H9 (cell line): ENCODE measurements around the gene CDH20. TPM values are rescaled to one million over a fixed set of nuclear protein-coding genes. Genes with fewer than 3 reads are reported as not detected.

ENCODE experiments used
- DNase-seq: peaks from one replicate; pipeline ENCODE4 v3.0.0-alpha.2; 2017
- H2AFZ ChIP-seq: one replicate; pipeline ENCODE4 v1.6.1; 2013; ENCODE audit warnings: mild to moderate bottlenecking, low read length, control low read depth, moderate library complexity
- H2AK5ac ChIP-seq: 2 replicates; pipeline ENCODE4 v1.6.1; 2013; ENCODE audit warnings: low read length, control low read depth, mixed read lengths; ENCODE audit not compliant: insufficient read length
- H2BK120ac ChIP-seq: one replicate; pipeline ENCODE4 v1.6.1; 2013; ENCODE audit warnings: low read depth, mild to moderate bottlenecking, low read length, control low read depth, inconsistent platforms; ENCODE audit not compliant: poor library complexity, severe bottlenecking
- H2BK12ac ChIP-seq: 2 replicates; pipeline ENCODE4 v1.6.1; 2013; ENCODE audit warnings: low read length, control low read depth, mixed read lengths, low read depth; ENCODE audit not compliant: insufficient read length
- H2BK15ac ChIP-seq: 2 replicates; pipeline ENCODE4 v1.6.1; 2013; ENCODE audit warnings: low read depth, low read length, control low read depth
- H2BK20ac ChIP-seq: one replicate; pipeline ENCODE4 v1.6.1; 2013; ENCODE audit warnings: low read depth, mild to moderate bottlenecking, low read length, control low read depth, inconsistent platforms; ENCODE audit not compliant: poor library complexity, severe bottlenecking
- H2BK5ac ChIP-seq: 2 replicates; pipeline ENCODE4 v1.6.1; 2013; ENCODE audit warnings: low read length, control low read depth, mixed read lengths; ENCODE audit not compliant: insufficient read length
- H3K14ac ChIP-seq: 2 replicates; pipeline ENCODE4 v1.6.1; 2013; ENCODE audit warnings: low read length, control low read depth; ENCODE audit not compliant: insufficient read depth
- H3K18ac ChIP-seq: 2 replicates; pipeline ENCODE4 v1.6.1; 2013; ENCODE audit warnings: low read depth, mild to moderate bottlenecking, mixed read lengths, low read length, control low read depth; ENCODE audit not compliant: insufficient read length
- H3K23ac ChIP-seq: 2 replicates; pipeline ENCODE4 v1.6.1; 2013; ENCODE audit warnings: low read length, control low read depth, mixed read lengths, low read depth; ENCODE audit not compliant: insufficient read length
- H3K23me2 ChIP-seq: 2 replicates; pipeline ENCODE4 v1.6.1; 2013; ENCODE audit warnings: low read depth, mild to moderate bottlenecking, mixed read lengths, low read length, control low read depth; ENCODE audit not compliant: insufficient read length, poor library complexity, severe bottlenecking
- H3K27ac ChIP-seq: 2 replicates; pipeline ENCODE4 v1.5.1; 2013; ENCODE audit warnings: low read length, control low read depth, mixed read lengths, low read depth; ENCODE audit not compliant: insufficient read length
- H3K27me3 ChIP-seq: 2 replicates; pipeline ENCODE4 v1.6.1; 2013; ENCODE audit warnings: low read length, control low read depth, inconsistent platforms; ENCODE audit not compliant: insufficient read depth
- H3K4ac ChIP-seq: 2 replicates; pipeline ENCODE4 v1.6.1; 2013; ENCODE audit warnings: low read depth, mild to moderate bottlenecking, control low read depth, inconsistent platforms, low read length, moderate library complexity
- H3K4me1 ChIP-seq: 2 replicates; pipeline ENCODE4 v1.6.1; 2013; ENCODE audit warnings: low read length, control low read depth, inconsistent platforms; ENCODE audit not compliant: insufficient read depth
- H3K4me2 ChIP-seq: 2 replicates; pipeline ENCODE4 v1.6.1; 2013; ENCODE audit warnings: low read length, control low read depth, mixed read lengths; ENCODE audit not compliant: insufficient read length, insufficient read depth
- H3K56ac ChIP-seq: 2 replicates; pipeline ENCODE4 v1.6.1; 2013; ENCODE audit warnings: low read depth, mild to moderate bottlenecking, mixed read lengths, low read length, control low read depth; ENCODE audit not compliant: insufficient read length
- H3K79me1 ChIP-seq: 2 replicates; pipeline ENCODE4 v1.6.1; 2013; ENCODE audit warnings: low read depth, mild to moderate bottlenecking, moderate library complexity, low read length, control low read depth, inconsistent platforms; ENCODE audit not compliant: insufficient read depth, poor library complexity, severe bottlenecking
- H3K79me2 ChIP-seq: 2 replicates; pipeline ENCODE4 v1.6.1; 2013; ENCODE audit warnings: low read length, control low read depth, inconsistent platforms; ENCODE audit not compliant: insufficient read depth
- H3K9ac ChIP-seq: 2 replicates; pipeline ENCODE4 v1.6.1; 2013; ENCODE audit warnings: low read length, control low read depth, mixed read lengths; ENCODE audit not compliant: insufficient read length; ENCODE audit errors: extremely low read depth
- H3K9me3 ChIP-seq: one replicate; pipeline ENCODE4 v1.6.1; 2013; ENCODE audit warnings: low read depth, low read length, inconsistent platforms; ENCODE audit not compliant: control insufficient read depth
- H3T11ph ChIP-seq: one replicate; pipeline ENCODE4 v1.6.1; 2013; ENCODE audit warnings: mild to moderate bottlenecking, low read length, control low read depth, inconsistent platforms
- H4K20me1 ChIP-seq: one replicate; pipeline ENCODE4 v1.6.1; 2013; ENCODE audit not compliant: control insufficient read depth, insufficient read length, insufficient read depth
- H4K5ac ChIP-seq: 2 replicates; pipeline ENCODE4 v1.6.1; 2013; ENCODE audit warnings: low read depth, mild to moderate bottlenecking, mixed read lengths, low read length, control low read depth; ENCODE audit not compliant: insufficient read length
- H4K8ac ChIP-seq: replicated peaks from 2 replicates; pipeline ENCODE4 v1.6.1; 2013; ENCODE audit warnings: low read length, control low read depth, mixed read lengths, low read depth; ENCODE audit not compliant: insufficient read length
- H4K91ac ChIP-seq: 2 replicates; pipeline ENCODE4 v1.6.1; 2013; ENCODE audit warnings: low read depth, mild to moderate bottlenecking, moderate library complexity, mixed read lengths, low read length, control low read depth; ENCODE audit not compliant: insufficient read length
- H3K27ac Mint-ChIP-seq, 3 experiments: 2 replicates in 2 of 3; 3 replicates in 1 of 3; pipeline ENCODE4 v1.8.0; 2020 to 2021; ENCODE audit warnings: mixed read lengths in 3 of 3, mild to moderate bottlenecking in 1 of 3, moderate library complexity in 1 of 3
- H3K27me3 Mint-ChIP-seq: 2 replicates; pipeline ENCODE4 v1.8.0; 2021; ENCODE audit warnings: low read depth, mild to moderate bottlenecking, moderate library complexity, mixed read lengths
- H3K36me3 Mint-ChIP-seq, 3 experiments: 2 replicates in 2 of 3; 3 replicates in 1 of 3; pipeline ENCODE4 v1.8.0; 2020 to 2021; ENCODE audit warnings: low read depth in 3 of 3, mixed read lengths in 3 of 3; ENCODE audit not compliant: insufficient read depth in 1 of 3
- H3K4me1 Mint-ChIP-seq, 2 experiments: 2 replicates each; pipeline ENCODE4 v1.8.0; 2020; ENCODE audit warnings: mixed read lengths in 2 of 2
- H3K4me3 Mint-ChIP-seq, 2 experiments: 2 replicates in 1 of 2; 3 replicates in 1 of 2; pipeline ENCODE4 v1.8.0; 2020 to 2021; ENCODE audit warnings: mild to moderate bottlenecking in 2 of 2, mixed read lengths in 2 of 2, moderate library complexity in 1 of 2
- H3K9me3 Mint-ChIP-seq, 2 experiments: 2 replicates in 1 of 2; 3 replicates in 1 of 2; pipeline ENCODE4 v1.8.0; 2020; ENCODE audit warnings: mild to moderate bottlenecking in 2 of 2, mixed read lengths in 2 of 2, moderate library complexity in 1 of 2
- CTCF ChIP-seq: fragments of 200-600 bp; sonication (generic); conservative IDR thresholded peaks from 3 replicates; pipeline ENCODE4 v1.8.0; 2021; ENCODE audit warnings: antibody characterized with exemption, mild to moderate bottlenecking
- WGBS: extraction: QIAGEN DNeasy Blood & Tissue Kit; methylation state at CpG from one replicate; pipeline ENCODE4 v1.1.7; 2013; ENCODE audit warnings: missing lambda C conversion rate, low lambda C conversion rate, mixed read lengths; ENCODE audit not compliant: insufficient read length; ENCODE audit errors: extremely low coverage; 5-methylcytosine and 5-hydroxymethylcytosine counted together
- total RNA-seq: library from RNA; stranded (reverse); gene quantifications from 2 replicates; pipeline ENCODE4 v1.2.1, GENCODE V29; 2021

The CDH20 gene
- total RNA-seq, 1 experiment from 2014 or later = not detected

GRCh38 chr18:61322265-61322873 is 10.9 kb upstream of the CDH20 start:
- H4K91ac ChIP-seq = no peak overlapping the region
- Mint-ChIP-seq H3K4me1 (no peaks in the 10 kb centered on the region; a peak in 1 of 4 replicates), H3K27me3 (peaks cover 1% of the 10 kb centered on the region; the same call in 1 of the 2 replicates), H3K4me3 (no peak overlapping the region), H3K27ac (no peak overlapping the region), H3K9me3 (peaks cover 5 to 6% of the 10 kb centered on the region in 2 experiments; a peak in 4 of 5 replicates), H3K36me3 (peaks cover 0 to 5% (median 0%) of the 10 kb centered on the region in 3 experiments; a peak in 3 of 7 replicates)
- H3K23me2 ChIP-seq = no peaks in the 10 kb centered on the region
- no peak overlapping the region for H2BK12ac ChIP-seq
- H3K4me1 ChIP-seq = no peaks in the 10 kb centered on the region
- H3K9me3 ChIP-seq = no peaks in the 10 kb centered on the region
- no peak overlapping the region for H3K18ac ChIP-seq
- no peak overlapping the region for H4K8ac ChIP-seq
- WGBS = no CpG with 5 or more reads among the region's 9 CpGs
- H3K79me2 ChIP-seq = no peaks in the 10 kb centered on the region
- no peak overlapping the region for H3K56ac ChIP-seq
- H2BK20ac ChIP-seq = no peak overlapping the region
- no peak overlapping the region for H2BK120ac ChIP-seq
- H2BK5ac ChIP-seq = no peak overlapping the region
- no peak overlapping the region for H3K9ac ChIP-seq
- no peak overlapping the region for H2AK5ac ChIP-seq
- H3K27me3 ChIP-seq = no peaks in the 10 kb centered on the region
- H3K4ac ChIP-seq = no peak overlapping the region
- DNase-seq = peak; percentile 80
- H4K5ac ChIP-seq = no peak overlapping the region
- H2BK15ac ChIP-seq = no peak overlapping the region
- H3K14ac ChIP-seq = no peak overlapping the region
- no peaks in the 10 kb centered on the region for H4K20me1 ChIP-seq
- no peak overlapping the region for H3K27ac ChIP-seq
- no peaks in the 10 kb centered on the region for H3K79me1 ChIP-seq
- no peak overlapping the region for H3T11ph ChIP-seq
- TF ChIP-seq CTCF = peak; percentile 95
- H3K4me2 ChIP-seq = no peak overlapping the region
- no peak overlapping the region for H2AFZ ChIP-seq
- H3K23ac ChIP-seq = no peak overlapping the region
